K562 (cell line): ENCODE data around the gene KRT28. TPM values are rescaled to one million over a fixed set of nuclear protein-coding genes. Genes with fewer than 3 reads are reported as not detected.

ENCODE experiments used
- ATAC-seq: fragments of 200-7000 bp; cut with Tn5 transposase; 3 replicates; pipeline ENCODE4 v1.9.1; 2020; ENCODE audit warnings: moderate library complexity
- BruUV-seq: library from RNA; stranded (reverse); fragments of 400-500 nt; replicated peaks from 2 replicates; lab custom pipeline; 2021; lab: Mats Ljungman, UMichigan
- CTCF ChIA-PET: fragments of 300-600 bp; formaldehyde crosslinking; extraction: SDS; loops from one replicate; lab custom pipeline; 2021; ENCODE audit warnings: low intra/inter-chr PET ratio; lab: Yijun Ruan, JAX
- POLR2A ChIA-PET: fragments of 300-600, 350-650 bp; sonication (Branson Sonifier 250); formaldehyde crosslinking; extraction: SDS; loops from one replicate; lab custom pipeline; 2021; ENCODE audit warnings: antibody characterized with exemption, inconsistent platforms; lab: Yijun Ruan, JAX
- DNase-seq, 4 experiments: peaks; one replicate each; pipeline versions ENCODE4 v3.0.0 to v3.0.0-alpha.2; 2011 to 2018; ENCODE audit warnings: low spot score in 3 of 4, mixed read lengths in 3 of 4; ENCODE audit errors: extremely low read depth in 1 of 4
- FAIRE-seq: peaks from 2 replicates; lab custom pipeline; 2011; peaks lifted over from hg19 to GRCh38; lab: Jason Lieb, UNC
- H2AFZ ChIP-seq: 2 replicates; pipeline ENCODE4 v1.6.0; 2011; ENCODE audit warnings: low read depth, low read length, control low read depth, inconsistent platforms
- H3K27ac ChIP-seq: fragments of 200-600 bp; 3 replicates; pipeline ENCODE4 v1.8.0; 2011; ENCODE audit warnings: low read depth, mild to moderate bottlenecking, control low read depth, inconsistent platforms, low read length, moderate library complexity, mixed read lengths; ENCODE audit errors: extremely low read depth
- H3K27me3 ChIP-seq, 2 experiments: fragments of 300-600 bp in 1 of 2; 2 replicates in 1 of 2; 3 replicates in 1 of 2; pipeline versions ENCODE4 v1.6.0 to v1.8.0; 2011; ENCODE audit warnings: inconsistent platforms in 2 of 2, low read length in 2 of 2, mild to moderate bottlenecking in 1 of 2, mixed read lengths in 1 of 2, moderate library complexity in 1 of 2; ENCODE audit not compliant: control insufficient read depth in 2 of 2, insufficient read depth in 2 of 2
- H3K36me3 ChIP-seq: fragments of 300-600 bp; 3 replicates; pipeline ENCODE4 v1.8.0; 2011; ENCODE audit warnings: mild to moderate bottlenecking, low read length, inconsistent platforms; ENCODE audit not compliant: control insufficient read depth, insufficient read depth
- H3K4me1 ChIP-seq, 2 experiments: fragments of 200-600 bp in 1 of 2; replicated peaks in 1 of 2; 2 replicates in 1 of 2; 3 replicates in 1 of 2; pipeline versions ENCODE4 v1.5.1 to v1.8.0; 2011; ENCODE audit warnings: inconsistent platforms in 2 of 2, low read length in 2 of 2, mild to moderate bottlenecking in 1 of 2, mixed read lengths in 1 of 2, moderate library complexity in 1 of 2; ENCODE audit not compliant: control insufficient read depth in 2 of 2, insufficient read depth in 2 of 2
- H3K4me2 ChIP-seq: 2 replicates; pipeline ENCODE4 v1.6.1; 2011; ENCODE audit warnings: low read length, control low read depth, inconsistent platforms, mixed read lengths; ENCODE audit not compliant: insufficient read depth
- H3K4me3 ChIP-seq: fragments of 200-600 bp; sonication (generic), shearing (Covaris generic); 2 replicates; pipeline ENCODE4 v1.5.1; 2016; ENCODE audit warnings: control low read depth, inconsistent platforms
- H3K79me2 ChIP-seq: fragments of 200-600 bp; 3 replicates; pipeline ENCODE4 v1.8.0; 2011; ENCODE audit warnings: low read length, inconsistent platforms; ENCODE audit not compliant: control insufficient read depth, insufficient read depth
- H3K9ac ChIP-seq, 2 experiments: 2 replicates each; pipeline versions ENCODE4 v1.6.0 to v1.6.1; 2011; ENCODE audit warnings: low read depth in 2 of 2, low read length in 2 of 2, control low read depth in 1 of 2, inconsistent platforms in 1 of 2, mild to moderate bottlenecking in 1 of 2, mixed read lengths in 1 of 2; ENCODE audit not compliant: insufficient read depth in 1 of 2
- H3K9me1 ChIP-seq: one replicate; pipeline ENCODE4 v1.6.0; 2011; ENCODE audit warnings: inconsistent platforms, mild to moderate bottlenecking, low read length, moderate library complexity; ENCODE audit not compliant: control insufficient read depth, insufficient read depth
- H3K9me3 ChIP-seq: replicated peaks from 2 replicates; pipeline ENCODE4 v1.5.1; 2011; ENCODE audit warnings: low read depth, low read length, inconsistent platforms; ENCODE audit not compliant: control insufficient read depth, insufficient read depth
- H4K20me1 ChIP-seq: replicated peaks from 2 replicates; pipeline ENCODE4 v1.6.1; 2011; ENCODE audit warnings: low read length, inconsistent platforms, mixed read lengths; ENCODE audit not compliant: control insufficient read depth, insufficient read depth
- CREBBP ChIP-seq: IDR thresholded peaks from one replicate; pipeline ENCODE4 v1.6.1; 2012; ENCODE audit warnings: low read depth, mild to moderate bottlenecking, control low read depth, inconsistent platforms, low read length
- ELF2 ChIP-seq: fragments of 250-450 bp; sonication (Bioruptor Pico); IDR thresholded peaks from 2 replicates; pipeline ENCODE4 v1.5.0; 2021; ENCODE audit warnings: mild to moderate bottlenecking
- ETS2 ChIP-seq: IDR thresholded peaks from 2 replicates; pipeline ENCODE4 v1.6.1; 2016; ENCODE audit warnings: borderline replicate concordance, missing genetic modification characterization, mild to moderate bottlenecking, moderate library complexity, missing compliant biosample characterization; ENCODE audit not compliant: poor library complexity, severe bottlenecking
- FOXK2 ChIP-seq, 2 experiments: fragments of 450-650 bp; IDR thresholded peaks in 1 of 2; conservative IDR thresholded peaks in 1 of 2; 2 replicates each; pipeline ENCODE4 v1.6.1; 2016; ENCODE audit warnings: low read depth in 2 of 2, mild to moderate bottlenecking in 1 of 2
- HIVEP1 ChIP-seq: fragments of 250-450 bp; sonication (Bioruptor Pico); IDR thresholded peaks from 2 replicates; pipeline ENCODE4 v1.4.0; 2020; ENCODE audit warnings: mild to moderate bottlenecking
- MXI1 ChIP-seq: IDR thresholded peaks from 2 replicates; pipeline ENCODE4 v1.6.1; 2011; ENCODE audit warnings: low read depth, mild to moderate bottlenecking, improper control_type of control experiment, low read length
- NFXL1 ChIP-seq: fragments of 450-650 bp; formaldehyde crosslinking; IDR thresholded peaks from 2 replicates; pipeline ENCODE4 v1.4.0; 2021; ENCODE audit warnings: mild to moderate bottlenecking
- RCOR1 ChIP-seq, 2 experiments: IDR thresholded peaks; 2 replicates each; pipeline ENCODE4 v1.6.1; 2012; ENCODE audit warnings: low read depth in 2 of 2, low read length in 2 of 2, borderline replicate concordance in 1 of 2, improper control_type of control experiment in 1 of 2
- RFX7 ChIP-seq: fragments of 250-450 bp; sonication (Bioruptor Pico); IDR thresholded peaks from 2 replicates; pipeline ENCODE4 v1.5.1; 2021; ENCODE audit warnings: mild to moderate bottlenecking
- SIX5 ChIP-seq, 2 experiments: IDR thresholded peaks; 2 replicates each; pipeline ENCODE4 v1.6.1; 2011; ENCODE audit warnings: low read length in 2 of 2, borderline replicate concordance in 1 of 2, low read depth in 1 of 2, mild to moderate bottlenecking in 1 of 2, moderate library complexity in 1 of 2; ENCODE audit not compliant: insufficient read depth in 1 of 2
- SLC30A9 ChIP-seq: fragments of 250-450 bp; sonication (Bioruptor Pico); IDR thresholded peaks from 2 replicates; pipeline ENCODE4 v1.8.0; 2022; ENCODE audit warnings: mild to moderate bottlenecking, moderate library complexity
- ZBTB7A ChIP-seq: IDR thresholded peaks from 2 replicates; pipeline ENCODE4 v1.6.1; 2011; ENCODE audit warnings: low read depth, mild to moderate bottlenecking, low read length, moderate library complexity, borderline replicate concordance; ENCODE audit not compliant: control insufficient read depth
- ZNF124 ChIP-seq: sonication (generic); formaldehyde crosslinking; IDR thresholded peaks from 2 replicates; pipeline ENCODE4 v1.8.1; 2022; ENCODE audit warnings: missing genetic modification reagents
- ZNF668 ChIP-seq: fragments of 250-450 bp; sonication (Bioruptor Pico); IDR thresholded peaks from 2 replicates; pipeline ENCODE4 v1.8.0; 2022; ENCODE audit warnings: mild to moderate bottlenecking, inconsistent platforms
- ZNF76 ChIP-seq: fragments of 250-450 bp; sonication (Bioruptor Pico); IDR thresholded peaks from 2 replicates; pipeline ENCODE4 v1.4.0; 2020; ENCODE audit warnings: mild to moderate bottlenecking, moderate library complexity, borderline replicate concordance
- WGBS: fragments of 100-300 bp; shearing (Covaris generic); methylation state at CpG from one replicate; pipeline ENCODE4 v1.1.6; 2016; ENCODE audit warnings: low coverage, mixed read lengths; ENCODE audit not compliant: insufficient coverage; ENCODE audit errors: missing lambda C conversion rate; 5-methylcytosine and 5-hydroxymethylcytosine counted together
- in situ Hi-C: fragments of 300-500 bp; cut with MboI; formaldehyde crosslinking; loops from 4 replicates; pipeline ENCODE4 v1.15.0; 2018; ENCODE audit warnings: inconsistent platforms, mixed read lengths
- intact Hi-C: fragments of 100-400 bp; cut with micrococcal nuclease; formaldehyde crosslinking; loops from 2 replicates; pipeline ENCODE4 v1.14.2; 2022
- polyA plus RNA-seq, 8 experiments: library from polyadenylated mRNA; depleted of rRNA in 4 of 8; stranded (reverse) in 5 of 8; unstranded in 3 of 8; fragments of >200 nt; fragmentation: Nextera tagmentation in 2 of 8; fragmentation: Illumina TruSeq in 1 of 8; extraction: Ambion mirVana in 2 of 8; extraction: Trizol in 1 of 8; gene quantifications; 2 replicates each; pipeline versions ENCODE4 v1.2.1 to v1.2.3, GENCODE V29; 2011 to 2014; ENCODE audit warnings: inconsistent platforms in 1 of 8, missing spikeins in 1 of 8
- total RNA-seq, 7 experiments: library from RNA; depleted of rRNA in 6 of 7; stranded (reverse); fragments of >200 nt in 6 of 7; fragmentation: Illumina TruSeq in 2 of 7; extraction: Trizol in 2 of 7; gene quantifications; 2 replicates each; pipeline versions ENCODE4 v1.2.1 to v1.2.3, GENCODE V29; 2011 to 2021; ENCODE audit warnings: low replicate concordance in 1 of 7
- TF ChIP-seq, protein P1 (sequence below): sonication (generic); formaldehyde crosslinking; IDR thresholded peaks from 2 replicates; pipeline ENCODE4 v1.8.0; 2022; ENCODE audit warnings: mild to moderate bottlenecking, missing genetic modification reagents

Gene KRT28
- total and polyA plus RNA-seq, 9 of the 15 experiments (the other 6 are each of a cell fraction or from before 2014, with no cell fraction given), result not detected

DNA sequence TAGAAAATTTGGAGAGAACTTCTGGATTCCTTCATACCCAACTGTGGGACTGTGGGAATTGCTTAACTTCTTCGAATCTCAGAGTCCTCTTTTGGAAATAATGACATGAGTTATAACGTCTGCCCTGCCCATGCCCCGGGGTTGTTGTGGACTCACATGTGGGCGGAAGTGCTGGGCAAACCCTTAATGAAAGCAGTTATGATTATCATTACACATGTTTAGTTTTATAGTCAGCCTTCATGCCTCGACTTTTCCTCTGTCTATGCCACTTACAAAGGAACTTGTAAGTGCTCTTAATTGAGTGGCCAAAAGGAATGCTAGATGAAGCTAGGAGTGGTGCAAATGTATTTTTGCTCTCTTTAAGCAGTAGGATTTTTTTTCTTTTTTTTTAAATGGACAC is 21.3 kb downstream of the KRT28 start:
- ATAC-seq (no peak), DNase-seq (no peak), FAIRE-seq (no peak)
- TF ChIP-seq MXI1 (no peak), ZNF668 (CRISPR knock-in tag) (no peak), CREBBP (no peak), SIX5 (IDR thresholded peaks at IDR 0.05; ENCODE audit: borderline replicate concordance in 1 of 2, insufficient read depth in 1 of 2, low read depth in 1 of 2, low read length in 2 of 2) (no peak), ETS2 (no peak), ZNF124 (CRISPR knock-in tag) (no peak), RCOR1 (IDR thresholded peaks at IDR 0.05; ENCODE audit: borderline replicate concordance in 1 of 2, low read depth in 2 of 2, low read length in 2 of 2) (no peak), SLC30A9 (CRISPR knock-in tag) (no peak), HIVEP1 (CRISPR knock-in tag) (no peak), ZNF76 (no peak), ZBTB7A (no peak), RFX7 (CRISPR knock-in tag) (no peak), ELF2 (no peak), FOXK2 (conservative IDR thresholded peaks at IDR 0.05 in 1 of 2, IDR thresholded peaks at IDR 0.05 in 1 of 2; ENCODE audit: low read depth in 2 of 2) (no peak), NFXL1 (CRISPR knock-in tag) (no peak)
- TF ChIP-seq, protein P1, sequence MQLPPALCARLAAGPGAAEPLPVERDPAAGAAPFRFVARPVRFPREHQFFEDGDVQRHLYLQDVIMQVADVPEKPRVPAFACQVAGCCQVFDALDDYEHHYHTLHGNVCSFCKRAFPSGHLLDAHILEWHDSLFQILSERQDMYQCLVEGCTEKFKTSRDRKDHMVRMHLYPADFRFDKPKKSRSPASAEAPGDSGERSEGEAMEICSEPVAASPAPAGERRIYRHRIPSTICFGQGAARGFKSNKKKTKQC (CRISPR knock-in tag), result no peak
- 10% methylated on average over 5 of the region's 5 CpGs for WGBS
- Histone ChIP-seq H3K9me1 (no peaks in the 10 kb centered on the region), H3K4me1 (peaks cover 0 to 4% of the 10 kb centered on the region in 2 experiments; a peak in 1 of 5 replicates), H3K27me3 (peaks cover 0 to 9% of the 10 kb centered on the region in 2 experiments; a peak in 2 of 5 replicates), H3K9ac (no peak overlapping the region), H3K9me3 (no peaks in the 10 kb centered on the region), H3K79me2 (no peaks in the 10 kb centered on the region), H3K4me3 (no peak overlapping the region), H2AFZ (no peak overlapping the region), H4K20me1 (no peaks in the 10 kb centered on the region), H3K36me3 (no peaks in the 10 kb centered on the region), H3K4me2 (no peak overlapping the region), H3K27ac (no peak overlapping the region)
- POLR2A ChIA-PET, result no interaction called here
- in situ Hi-C loops (no loop called here), intact Hi-C loops (no loop called here)
- no TSS peak for BruUV-seq
- CTCF ChIA-PET, result no interaction called here
